PC-9 (cell line): ENCODE measurements around the gene APOBEC3C. TPM values are rescaled to one million over a fixed set of nuclear protein-coding genes. Genes with fewer than 3 reads are reported as not detected.

Experiments used
- BruUV-seq: library from RNA; stranded (reverse); fragments of 400-500 nt; replicated peaks from 2 replicates; lab custom pipeline; 2021; lab: Mats Ljungman, UMichigan
- CTCF ChIA-PET: fragments of 300-600 bp; sonication (Branson Sonifier 250); formaldehyde crosslinking; loops from one replicate; lab custom pipeline; 2022; ENCODE audit warnings: antibody characterized with exemption; lab: Charles Lee
- POLR2A ChIA-PET: fragments of 300-600 bp; sonication (Branson Sonifier 250); formaldehyde crosslinking; loops from one replicate; lab custom pipeline; 2022; ENCODE audit warnings: antibody characterized with exemption; ENCODE audit not compliant: unreplicated experiment; lab: Charles Lee
- DNase-seq, 2 experiments: peaks; one replicate each; pipeline versions ENCODE4 v3.0.0 to v3.0.0-alpha.2; 2015 to 2022; ENCODE audit warnings: mixed read lengths in 1 of 2
- H2AFZ ChIP-seq: fragments of 200-600 bp; sonication (generic); 2 replicates; pipeline ENCODE4 v1.8.1; 2017; ENCODE audit warnings: antibody characterized with exemption
- H3F3A ChIP-seq: fragments of 200-600 bp; sonication (generic); 2 replicates; pipeline ENCODE4 v1.8.1; 2017; ENCODE audit warnings: antibody characterized with exemption, mild to moderate bottlenecking, low read depth; ENCODE audit not compliant: insufficient read depth
- H3K27ac ChIP-seq: fragments of 200-600 bp; sonication (generic); 2 replicates; pipeline ENCODE4 v1.6.1; 2016; ENCODE audit warnings: mixed run types
- H3K27me3 ChIP-seq: fragments of 200-600 bp; sonication (generic); 2 replicates; pipeline ENCODE4 v1.6.1; 2016; ENCODE audit warnings: low read depth, mixed run types; ENCODE audit not compliant: insufficient read depth
- H3K36me3 ChIP-seq: fragments of 200-600 bp; sonication (generic); 2 replicates; pipeline ENCODE4 v1.6.1; 2016; ENCODE audit warnings: low read depth, mixed run types
- H3K4me1 ChIP-seq: fragments of 200-600 bp; sonication (generic); replicated peaks from 2 replicates; pipeline ENCODE4 v1.6.1; 2016; ENCODE audit warnings: mixed run types; ENCODE audit not compliant: insufficient read depth
- H3K4me2 ChIP-seq: fragments of 200-600 bp; sonication (generic); 2 replicates; pipeline ENCODE4 v1.6.1; 2017; ENCODE audit warnings: mixed run types
- H3K4me3 ChIP-seq: fragments of 200-600 bp; sonication (generic); 2 replicates; pipeline ENCODE4 v1.6.1; 2016; ENCODE audit warnings: mixed run types
- H3K79me2 ChIP-seq: fragments of 200-600 bp; sonication (generic); 2 replicates; pipeline ENCODE4 v1.6.1; 2017; ENCODE audit warnings: low read depth, mixed run types
- H3K9me2 ChIP-seq: fragments of 200-600 bp; sonication (generic); 2 replicates; pipeline ENCODE4 v1.8.1; 2017; ENCODE audit warnings: mild to moderate bottlenecking; ENCODE audit not compliant: insufficient read depth
- H3K9me3 ChIP-seq: fragments of 200-600 bp; sonication (generic); 2 replicates; pipeline ENCODE4 v1.8.1; 2016; ENCODE audit warnings: low read depth; ENCODE audit not compliant: insufficient read depth
- H4K20me1 ChIP-seq: fragments of 200-600 bp; sonication (generic); 2 replicates; pipeline ENCODE4 v1.8.1; 2017; ENCODE audit not compliant: insufficient read depth
- CTCF ChIP-seq: fragments of 200-600 bp; sonication (generic); conservative IDR thresholded peaks from 2 replicates; pipeline ENCODE4 v1.6.1; 2017; ENCODE audit warnings: mixed run types, antibody characterized with exemption, mild to moderate bottlenecking, moderate library complexity
- EZH2 ChIP-seq: fragments of 200-600 bp; sonication (generic); IDR thresholded peaks from 2 replicates; pipeline ENCODE4 v1.8.0; 2017; ENCODE audit warnings: antibody characterized with exemption, low read depth
- intact Hi-C: fragments of 100-400 bp; cut with micrococcal nuclease; formaldehyde crosslinking; loops from one replicate; pipeline ENCODE4 v1.10.0; 2022; ENCODE audit not compliant: unreplicated experiment
- total RNA-seq: library from RNA; stranded (reverse); gene quantifications from 2 replicates; pipeline ENCODE4 v1.2.3, GENCODE V29; 2021

APOBEC3C gene
- total RNA-seq, 1 experiment from 2014 or later, result 64.6 TPM

- no peaks in the 10 kb centered on the region for H3K9me3 ChIP-seq
- peaks cover 6% of the 10 kb centered on the region; the same call in 1 of the 2 replicates for H3K4me1 ChIP-seq
- H3K4me2 ChIP-seq, result no peak overlapping the region
- no peaks in the 10 kb centered on the region for H3K36me3 ChIP-seq
- H2AFZ ChIP-seq, result no peak overlapping the region
- no peaks in the 10 kb centered on the region for H3K9me2 ChIP-seq
- no peaks in the 10 kb centered on the region for H4K20me1 ChIP-seq
- CTCF ChIA-PET, result no interaction called here
- no peaks in the 10 kb centered on the region; the same call in 1 of the 2 replicates for H3F3A ChIP-seq
- no peaks in the 10 kb centered on the region for H3K27me3 ChIP-seq
- no peak for DNase-seq
- intact Hi-C loops, result no loop called here
- no TSS peak for BruUV-seq
- POLR2A ChIA-PET, result interaction anchor here (0.7 kb wide), 1 partner anchor 111 kb away, joined by 3 read pairs; no protein-coding TSS in a partner anchor
- no peaks in the 10 kb centered on the region for H3K79me2 ChIP-seq
- no peak overlapping the region for H3K4me3 ChIP-seq
- TF ChIP-seq EZH2 (no peak), CTCF (no peak)
- H3K27ac ChIP-seq, result no peak overlapping the region
These were observed 42.9 kb upstream of the APOBEC3C start for GRCh38 chr22:38971202-38971601.

GRCh38 chr22:38971791-38972190, 42.3 kb upstream of the APOBEC3C start:
- intact Hi-C loops, result no loop called here
- H3K9me2 ChIP-seq, result no peaks in the 10 kb centered on the region
- no peak overlapping the region for H3K4me2 ChIP-seq
- BruUV-seq, result no TSS peak
- TF ChIP-seq EZH2, result no peak
- TF ChIP-seq CTCF, result no peak
- no peaks in the 10 kb centered on the region for H3K9me3 ChIP-seq
- H3K27ac ChIP-seq, result no peak overlapping the region
- H4K20me1 ChIP-seq, result no peaks in the 10 kb centered on the region
- no peaks in the 10 kb centered on the region; the same call in 1 of the 2 replicates for H3F3A ChIP-seq
- H3K27me3 ChIP-seq, result no peaks in the 10 kb centered on the region
- no peak overlapping the region for H2AFZ ChIP-seq
- no peaks in the 10 kb centered on the region for H3K36me3 ChIP-seq
- ChIA-PET CTCF (no interaction called here), POLR2A (no interaction called here)
- DNase-seq, result no peak
- no peak overlapping the region for H3K4me3 ChIP-seq
- peaks cover 6% of the 10 kb centered on the region; the same call in 1 of the 2 replicates for H3K4me1 ChIP-seq
- no peaks in the 10 kb centered on the region for H3K79me2 ChIP-seq

- Histone ChIP-seq H3K79me2 (no peaks in the 10 kb centered on the region), H3K36me3 (no peaks in the 10 kb centered on the region), H3K9me3 (no peaks in the 10 kb centered on the region), H3F3A (no peaks in the 10 kb centered on the region; the same call in 1 of the 2 replicates), H4K20me1 (no peaks in the 10 kb centered on the region), H2AFZ (no peak overlapping the region), H3K9me2 (no peaks in the 10 kb centered on the region), H3K27me3 (no peaks in the 10 kb centered on the region), H3K4me2 (no peak overlapping the region), H3K4me1 (peaks cover 6% of the 10 kb centered on the region; the same call in 1 of the 2 replicates), H3K4me3 (no peak overlapping the region), H3K27ac (no peak overlapping the region)
- BruUV-seq, result no TSS peak
- POLR2A ChIA-PET, result interaction anchor here (0.7 kb wide), 1 partner anchor 1071 kb away, joined by 8 read pairs; no protein-coding TSS in a partner anchor
- CTCF ChIA-PET, result interaction anchor here (0.6 kb wide), 1 partner anchor 163 kb away, joined by 4 read pairs; no protein-coding TSS in a partner anchor
- no peak for TF ChIP-seq CTCF
- no peak for TF ChIP-seq EZH2
- DNase-seq, result no peak
- intact Hi-C loops, result no loop called here
These were observed 41.5 kb upstream of the APOBEC3C start for GRCh38 chr22:38972558-38972957.
